ENCODE data around the gene CTBS.

CTBS gene

GRCh38 chr1:84506002-84506728 is 68.1 kb downstream of the CTBS start, which contains the start of the genes GNG5 and SPATA1:
Gene GNG5 (minus strand): TSS chr1:84506581. CDS start chr1:84506091, 490 bp downstream.
Gene SPATA1 (plus strand): TSS chr1:84506386. CDS start chr1:84516360, 9,974 bp downstream.
- DNase-seq = peak; percentile 97

GRCh38 chr1:84505493-84506001 is 68.7 kb downstream of the CTBS start:
- DNase-seq = no peak

- peak; percentile 61 for DNase-seq
Observed at GRCh38 chr1:84504580-84505492, 69.4 kb downstream of the CTBS start.

- DNase-seq = no peak
Observed at GRCh38 chr1:84502927-84503326, 71.3 kb downstream of the CTBS start.

Measured in fibroblast of skin of scalp (primary cell).